ENCODE results near the gene ZNF714. TPM values are rescaled to one million over a fixed set of nuclear protein-coding genes. Genes with fewer than 3 reads are reported as not detected.

The ZNF714 gene
- total and polyA plus RNA-seq, 10 of the 15 experiments (the other 5 are each of a cell fraction or from before 2014, with no cell fraction given): 4.9 to 13.2 (median 9.1) TPM

GRCh38 chr19:21098291-21098690 is 16.3 kb downstream of the ZNF714 start:
- BruUV-seq (replicated peaks): no TSS peak
- DNase-seq (ENCODE audit: low read depth, low spot score) (no peak), FAIRE-seq (no peak), ATAC-seq (no peak)
- no peak overlapping the region for H3K4me2 ChIP-seq (ENCODE audit: control insufficient read depth, insufficient read depth)
- no peak overlapping the region for H3K4me3 ChIP-seq
- ChIA-PET RAD21 (ENCODE audit: unreplicated experiment) (no interaction called here), POLR2A (no interaction called here), SMC1A (ENCODE audit: uncharacterized antibody, unreplicated experiment) (no interaction called here), CTCF (no interaction called here)
- no peak overlapping the region for H3K27ac ChIP-seq (ENCODE audit: control insufficient read depth, insufficient read depth)
- no peak overlapping the region for H2AFZ ChIP-seq (ENCODE audit: control insufficient read depth, low read depth, low read length)
- no peaks in the 10 kb centered on the region for H4K20me1 ChIP-seq (ENCODE audit: control insufficient read depth, insufficient read depth)
- in situ Hi-C loops (cut with MboI) (no loop called here), intact Hi-C loops (cut with micrococcal nuclease; ENCODE audit: unreplicated experiment) (no loop called here)
- H3K9ac ChIP-seq (ENCODE audit: control insufficient read depth, insufficient read depth, low read length): no peak overlapping the region
- no peaks in the 10 kb centered on the region for H3K4me1 ChIP-seq (ENCODE audit: control insufficient read depth, insufficient read depth, low read length)
- 45% methylated on average over 2 of the region's 2 CpGs for WGBS (ENCODE audit: insufficient coverage, insufficient replicate concordance, low lambda C conversion rate, missing lambda C conversion rate)
- H3K9me3 ChIP-seq (replicated peaks; ENCODE audit: control insufficient read depth, insufficient read depth, low read length): no peaks in the 10 kb centered on the region; the same call in 2 of the 3 replicates
- TF ChIP-seq CHD4 (IDR thresholded peaks at IDR 0.05): no peak
- no peak for TF ChIP-seq NFYA (IDR thresholded peaks at IDR 0.05; ENCODE audit: borderline replicate concordance, low read depth, low read length)
- TF ChIP-seq SREBF2 (IDR thresholded peaks at IDR 0.05; ENCODE audit: low read length): no peak
- TF ChIP-seq RB1 (IDR thresholded peaks at IDR 0.05; ENCODE audit: borderline replicate concordance): no peak
- TF ChIP-seq HDGF (IDR thresholded peaks at IDR 0.05): no peak
- TF ChIP-seq CBFB (IDR thresholded peaks at IDR 0.05; ENCODE audit: low read depth): no peak
- no peak for TF ChIP-seq NKRF (conservative IDR thresholded peaks at IDR 0.05)
- TF ChIP-seq IRF5 (IDR thresholded peaks at IDR 0.05; ENCODE audit: borderline replicate concordance): no peak
- TF ChIP-seq CEBPB (IDR thresholded peaks at IDR 0.05; ENCODE audit: borderline replicate concordance in 1 of 2, low read depth in 2 of 2, low read length in 2 of 2): no peak
- no peak for TF ChIP-seq POLR2A (IDR thresholded peaks at IDR 0.05; ENCODE audit: low read depth, low read length)
- no peaks in the 10 kb centered on the region; a peak in 1 of 4 replicates for H3K36me3 ChIP-seq (ENCODE audit: control insufficient read depth in 2 of 2, insufficient read depth in 2 of 2, low read length in 1 of 2)
- no peaks in the 10 kb centered on the region for H3K27me3 ChIP-seq (replicated peaks in 1 of 2; ENCODE audit: control insufficient read depth in 2 of 2, insufficient read depth in 2 of 2, low read length in 1 of 2)
- no peaks in the 10 kb centered on the region for H3K79me2 ChIP-seq (ENCODE audit: control insufficient read depth, insufficient read depth, low read length)
